NCI-H2029 (cell line): ENCODE data around the gene MRPS7.
"Not testable (repeated sequence)": the region's sequence is repeated elsewhere in the genome, so short reads cannot be mapped to it uniquely, and the experiment has no call there.

Experiments
- DNase-seq: peaks from one replicate; lab custom pipeline; 2025; lab: John Stamatoyannopoulos, UW

The MRPS7 gene

DNA sequence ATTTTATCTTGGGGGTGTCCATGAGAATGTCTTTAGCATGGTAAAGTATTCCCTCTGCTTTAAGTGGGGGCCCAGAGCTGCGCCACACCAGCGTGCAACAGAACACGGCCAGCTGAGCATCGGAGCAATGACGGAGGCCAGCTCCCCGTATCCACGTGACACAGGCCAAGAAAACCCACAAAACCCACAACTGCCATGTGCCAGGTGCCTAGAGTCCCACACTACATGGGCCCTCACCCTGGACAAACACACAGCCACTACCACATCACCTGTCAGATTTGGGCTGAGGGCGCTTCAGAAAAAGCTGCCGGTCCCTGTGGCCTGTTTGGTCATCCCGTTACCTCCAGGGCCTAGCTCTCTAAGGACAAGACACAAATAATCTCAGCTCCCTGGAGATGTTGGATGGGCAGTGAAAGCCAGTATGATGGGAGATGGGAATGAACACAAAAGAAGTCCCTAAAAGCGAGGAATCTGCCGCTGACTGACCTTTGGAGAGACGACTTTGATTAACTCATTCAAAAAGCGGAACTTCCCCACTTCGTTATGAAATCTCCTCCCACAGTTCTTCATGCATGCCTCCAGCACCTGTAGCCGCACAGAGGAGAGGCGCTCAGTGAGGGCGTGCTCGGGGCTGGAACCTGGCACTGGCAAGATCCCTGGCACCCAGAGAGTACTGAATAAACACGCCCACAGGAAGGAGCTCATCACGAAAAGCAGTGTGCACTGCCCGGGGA is 17.4 kb upstream of the MRPS7 start:
- no peak for DNase-seq

DNA sequence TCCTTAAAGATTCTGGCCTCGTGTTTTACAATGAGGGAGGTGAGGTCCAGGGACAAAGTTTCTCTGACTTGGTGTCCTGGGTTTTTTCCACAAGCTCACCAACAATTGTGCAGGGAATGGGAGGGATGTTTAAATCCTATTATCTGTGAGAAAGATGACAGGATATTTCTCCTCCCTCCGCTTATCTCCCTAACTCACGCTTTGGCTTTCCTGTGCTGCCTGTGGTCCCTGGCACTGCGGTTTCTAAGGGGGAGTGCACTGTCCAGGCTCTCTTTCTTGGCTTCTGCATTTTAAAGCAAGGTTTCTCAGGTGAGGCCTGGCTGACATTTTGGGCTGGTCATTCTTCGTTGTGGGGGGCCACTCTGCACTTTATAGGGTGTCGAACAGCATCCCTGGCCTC is 16.7 kb upstream of the MRPS7 start:
- DNase-seq = no peak

DNA sequence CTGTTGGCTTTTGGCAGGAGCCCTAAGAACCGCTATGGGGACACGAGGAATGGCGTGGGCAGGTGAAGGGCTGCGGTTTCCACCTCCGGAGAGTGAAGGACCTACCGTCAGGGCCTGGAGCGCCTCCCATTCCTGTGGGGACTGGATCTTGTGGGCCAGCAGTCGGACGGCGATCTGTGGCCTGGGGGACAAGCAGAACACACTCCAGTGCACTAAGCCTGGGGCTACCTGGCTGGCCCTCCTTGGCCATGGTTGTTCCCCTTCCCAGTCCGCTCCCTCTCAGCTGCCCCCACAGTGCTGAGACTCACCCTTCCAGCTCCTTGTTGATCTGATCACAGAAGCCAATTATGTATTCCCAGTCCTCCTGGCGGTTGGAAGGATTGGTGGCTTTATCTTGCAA is 15.3 kb upstream of the MRPS7 start:
- no peak for DNase-seq

DNA sequence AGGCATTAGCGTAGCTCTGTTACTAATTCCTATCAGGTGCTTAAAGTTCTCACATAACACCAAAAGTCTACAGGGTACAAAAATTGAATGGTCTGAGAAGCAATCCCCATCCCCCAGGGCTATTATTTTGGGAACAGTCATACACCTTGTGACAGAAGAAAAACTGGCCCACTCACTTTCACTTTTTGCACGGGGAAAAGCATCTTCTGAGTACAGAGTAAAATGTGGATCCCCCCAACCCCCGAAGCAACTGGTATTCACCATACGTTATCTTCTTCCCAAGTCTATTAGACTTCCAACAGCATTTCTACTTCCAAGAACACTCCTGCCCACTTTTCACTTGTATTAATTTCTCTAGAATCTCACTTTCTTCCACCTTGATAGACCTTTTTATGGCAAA is 12.1 kb upstream of the MRPS7 start:
- no peak for DNase-seq

DNA sequence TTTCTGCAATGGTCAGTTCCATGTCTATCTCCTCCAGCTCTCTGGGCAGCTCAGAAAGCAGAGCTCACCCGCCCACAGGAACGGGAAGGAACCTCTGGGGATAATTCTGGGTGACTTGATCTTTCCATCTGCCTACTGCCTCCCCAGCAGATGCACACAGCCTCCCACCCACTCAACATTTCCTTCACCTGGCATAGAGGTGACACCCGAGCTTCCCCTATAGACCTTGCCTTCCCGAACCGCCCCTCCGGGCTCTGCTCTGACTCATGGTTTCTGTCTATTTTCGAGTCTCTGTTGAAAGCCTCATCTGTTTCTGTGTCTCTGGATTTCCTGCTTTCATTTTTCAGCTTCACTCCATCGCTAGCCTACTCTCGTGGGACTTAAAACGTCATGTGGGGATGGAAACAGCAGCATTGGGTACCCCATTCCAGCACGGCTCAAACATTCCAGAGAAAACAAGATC is 11.6 kb upstream of the MRPS7 start:
- DNase-seq = no peak

DNA sequence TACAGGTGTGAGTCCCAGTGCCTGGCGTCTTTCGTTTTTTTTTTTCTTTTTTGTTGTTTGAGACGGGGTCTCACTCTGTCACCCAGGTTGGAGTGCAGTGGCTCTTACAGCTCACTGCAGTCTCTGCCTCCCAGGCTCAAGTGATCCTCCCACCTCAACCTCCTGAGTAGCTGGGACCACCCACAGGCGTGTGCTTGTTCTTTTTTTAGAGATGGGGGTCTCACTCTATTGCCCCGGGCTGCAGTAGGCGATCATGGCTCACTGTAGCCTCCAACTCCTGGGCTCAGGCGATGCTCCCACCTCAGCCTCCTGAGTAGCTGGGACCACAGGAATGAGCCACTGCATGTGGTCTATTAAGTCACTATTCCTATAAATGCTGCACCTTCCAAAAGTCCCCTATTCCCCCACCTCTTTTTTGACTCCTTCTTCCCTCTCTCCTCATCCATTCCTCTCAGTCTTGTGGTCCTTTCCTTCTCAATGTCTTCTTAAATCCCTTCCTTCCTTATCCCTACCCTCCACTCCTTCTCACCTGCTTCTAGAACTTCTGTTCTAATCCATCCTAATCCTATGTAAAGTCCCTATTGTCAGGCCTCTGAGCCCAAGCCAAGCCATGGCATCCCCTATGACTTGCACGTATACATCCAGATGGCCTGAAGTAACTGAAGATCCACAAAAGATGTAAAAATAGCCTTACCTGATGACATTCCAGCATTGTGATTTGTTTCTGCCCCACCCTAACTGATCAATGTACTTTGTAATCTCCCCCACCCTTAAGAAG is 9.5 kb upstream of the MRPS7 start:
- DNase-seq = no peak

DNA sequence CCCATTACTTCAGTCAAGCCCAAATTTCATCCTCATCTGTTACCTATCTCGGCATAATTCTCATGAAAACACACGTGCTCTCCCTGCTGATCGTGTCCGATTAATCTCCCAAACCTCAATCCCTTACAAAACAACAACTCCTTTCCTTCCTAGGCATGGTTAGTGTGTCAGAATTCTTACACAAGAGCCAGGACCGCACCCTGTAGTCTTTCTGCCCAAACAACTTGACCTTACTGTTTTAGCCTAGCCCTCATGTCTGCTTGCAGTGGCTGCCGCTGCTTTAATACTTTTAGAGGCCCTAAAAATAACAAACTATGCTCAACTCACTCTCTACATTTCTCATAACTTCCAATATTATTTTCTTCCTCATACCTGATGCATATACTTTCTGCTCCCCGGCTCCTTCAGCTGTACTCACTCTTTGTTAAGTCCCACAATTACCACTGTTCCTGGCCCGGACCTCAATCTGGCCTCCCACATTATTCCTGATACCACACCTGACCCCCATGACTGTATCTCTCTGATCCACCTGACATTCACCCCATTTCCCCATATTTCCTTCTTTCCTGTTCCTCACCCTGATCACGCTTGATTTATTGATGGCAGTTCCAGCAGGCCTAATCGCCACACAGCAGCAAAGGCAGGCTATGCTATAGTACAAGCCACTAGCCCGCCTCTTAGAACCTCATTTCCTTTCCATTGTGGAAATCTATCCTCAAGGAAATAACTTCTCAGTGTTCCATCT is 5.6 kb upstream of the MRPS7 start:
- DNase-seq = not testable (repeated sequence)

DNA sequence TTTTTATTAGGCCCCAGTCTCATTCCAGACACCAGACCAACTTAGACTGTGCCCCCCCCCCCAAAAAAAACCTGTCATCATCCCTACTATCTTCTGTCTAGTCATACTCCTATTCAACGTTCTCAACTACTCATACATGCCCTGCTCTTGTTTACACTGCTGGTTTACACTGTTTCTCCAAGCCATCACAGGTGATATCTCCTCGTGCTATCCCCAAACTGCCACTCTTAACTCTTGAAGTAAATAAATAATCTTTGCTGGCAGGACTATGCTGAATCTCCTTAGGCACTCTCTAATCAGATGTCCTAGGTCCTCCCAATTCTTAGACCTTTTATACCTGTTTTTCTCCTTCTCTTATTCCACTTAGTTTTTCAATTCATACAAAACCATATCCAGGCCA is 4.5 kb upstream of the MRPS7 start:
- DNase-seq = not testable (repeated sequence)

DNA sequence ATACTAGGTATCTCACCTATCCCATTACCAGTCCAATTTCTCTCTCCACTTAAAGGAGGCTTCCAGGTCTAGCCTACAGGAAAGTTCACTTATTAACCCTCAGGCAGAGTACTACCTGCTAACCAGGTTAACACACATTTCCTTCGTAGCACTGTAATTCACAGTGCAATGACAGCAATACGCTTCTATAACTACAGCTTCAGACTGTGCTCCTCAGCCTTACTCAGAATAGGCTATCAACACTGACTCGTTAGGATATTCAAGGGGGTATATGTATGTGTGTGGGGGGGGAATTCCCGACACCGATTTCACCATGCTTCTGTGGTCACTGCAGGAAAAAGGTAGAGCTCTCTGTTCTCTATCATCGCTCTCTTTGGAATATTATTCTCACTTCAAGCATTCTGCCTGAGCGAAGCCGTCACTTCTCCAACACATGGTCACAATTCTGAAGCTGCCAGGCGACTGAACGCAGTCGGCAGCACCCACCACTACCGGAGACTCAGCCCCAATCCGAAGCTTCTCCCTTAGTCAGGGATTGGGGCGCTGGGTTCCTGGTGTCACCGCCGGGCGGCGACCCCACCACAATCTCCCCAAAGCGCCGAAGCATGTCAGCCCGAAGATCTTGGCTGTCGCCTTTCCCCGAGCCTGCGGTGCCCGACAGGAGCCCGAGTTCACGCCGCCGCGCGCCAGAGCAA is 891 bp upstream of the MRPS7 start:
- no peak for DNase-seq

DNA sequence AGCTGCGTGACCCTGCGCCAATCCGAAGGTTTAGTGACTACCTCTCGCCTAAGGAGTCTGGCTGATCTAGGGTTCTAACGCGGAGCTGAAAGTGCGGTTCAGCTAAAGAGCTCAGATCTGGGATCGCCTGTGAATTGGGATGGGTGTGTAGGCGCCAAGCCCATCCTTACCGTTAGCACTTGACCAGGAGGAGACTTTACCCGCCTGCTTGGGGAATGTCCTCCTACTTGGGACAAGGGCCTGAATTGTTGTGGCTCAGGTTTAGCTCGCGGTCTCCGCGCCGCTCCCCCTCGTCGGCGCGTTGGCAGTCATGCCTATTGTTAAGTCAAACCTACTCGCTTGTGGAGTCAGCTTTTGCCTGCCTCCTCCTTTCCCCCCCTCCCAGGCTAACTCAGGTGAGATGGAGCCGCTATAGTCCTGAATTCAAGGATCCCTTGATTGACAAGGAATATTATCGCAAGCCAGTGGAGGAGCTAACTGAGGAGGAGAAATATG is 480 bp downstream of the MRPS7 start:
- DNase-seq = no peak

DNA sequence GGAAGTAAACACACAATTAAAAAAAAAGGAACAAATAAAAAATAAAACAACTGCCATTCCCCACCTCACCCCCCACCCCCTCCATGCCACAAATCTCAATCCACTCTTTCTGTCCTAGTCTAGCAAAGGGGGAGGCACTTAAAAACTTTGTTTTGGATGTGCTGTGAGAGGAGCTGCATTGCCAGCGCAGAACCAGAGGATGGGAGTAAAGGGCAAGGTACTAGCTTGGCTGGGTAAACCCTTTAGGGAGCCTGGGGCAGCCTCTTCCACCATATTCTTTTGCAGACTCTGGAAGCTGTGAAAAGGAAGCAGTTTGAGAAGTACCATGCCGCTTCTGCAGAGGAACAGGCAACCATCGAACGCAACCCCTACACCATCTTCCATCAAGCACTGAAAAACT is 1.4 kb downstream of the MRPS7 start:
- DNase-seq = no peak

DNA sequence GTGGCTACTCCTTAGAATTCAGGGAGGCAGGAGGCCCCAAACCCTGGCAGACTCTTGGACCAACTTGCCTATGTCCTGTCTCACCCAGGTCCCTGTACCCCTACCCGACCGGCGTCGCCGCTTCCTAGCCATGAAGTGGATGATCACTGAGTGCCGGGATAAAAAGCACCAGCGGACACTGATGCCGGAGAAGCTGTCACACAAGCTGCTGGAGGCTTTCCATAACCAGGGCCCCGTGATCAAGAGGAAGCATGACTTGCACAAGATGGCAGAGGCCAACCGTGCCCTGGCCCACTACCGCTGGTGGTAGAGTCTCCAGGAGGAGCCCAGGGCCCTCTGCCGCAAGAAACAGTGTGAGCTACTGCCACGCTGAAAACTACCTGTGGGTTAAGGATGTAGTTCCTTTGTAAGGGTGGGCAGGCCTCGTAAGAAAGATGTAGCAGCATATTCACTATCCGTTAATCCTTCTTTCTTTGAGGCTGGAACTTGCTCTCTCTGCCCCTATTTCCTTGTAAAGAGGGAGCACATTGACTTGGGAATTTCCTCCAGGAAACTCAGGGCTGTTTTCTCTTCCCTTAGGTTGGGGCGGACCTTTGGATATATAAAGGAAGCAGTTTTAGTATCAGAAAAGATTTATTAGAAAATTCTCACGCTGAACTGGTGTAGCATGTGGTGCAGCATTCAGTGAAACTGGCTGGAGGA is 4.1 kb downstream of the MRPS7 start:
- DNase-seq = no peak

DNA sequence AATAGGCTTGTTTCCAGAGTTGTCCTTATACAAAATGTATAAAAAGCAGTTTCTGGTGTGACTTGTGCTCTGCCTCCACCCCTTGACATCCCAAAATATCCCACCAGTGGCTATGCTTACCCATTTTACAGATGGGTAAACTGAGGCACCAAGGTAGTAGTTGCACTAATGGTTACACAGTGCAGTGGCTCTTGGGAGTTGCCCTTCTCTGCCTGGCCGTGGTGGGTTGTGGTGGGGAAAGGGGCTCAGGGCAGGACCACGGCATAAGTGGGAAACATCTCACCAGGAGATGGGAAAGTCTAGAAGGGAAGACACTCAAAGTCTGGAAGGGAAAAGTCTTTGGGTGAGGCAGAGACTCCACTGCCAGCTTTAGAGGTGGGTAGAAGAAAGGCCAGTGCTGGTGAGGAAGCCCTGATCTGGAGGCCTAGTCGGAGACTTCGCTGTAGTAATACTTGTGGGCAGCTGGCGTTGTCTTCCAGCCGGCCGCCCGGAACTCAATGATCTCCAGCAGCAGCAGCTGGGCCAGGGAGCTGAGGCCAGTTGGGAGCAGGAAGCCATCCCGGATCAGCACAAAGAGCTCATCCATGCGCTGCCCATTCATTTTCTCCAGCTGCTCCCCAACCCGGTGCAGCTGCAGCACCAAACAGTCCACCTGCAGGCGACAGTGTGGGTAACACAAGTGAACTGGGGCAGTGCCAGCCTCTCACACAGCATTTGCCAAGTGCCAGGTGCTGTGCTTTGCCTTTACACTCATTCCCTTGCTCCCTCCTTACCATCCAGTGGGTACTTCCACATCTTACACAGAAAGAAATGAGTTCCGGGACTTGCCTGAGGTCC is 4.9 kb downstream of the MRPS7 start:
- peak; percentile 35 for DNase-seq

DNA sequence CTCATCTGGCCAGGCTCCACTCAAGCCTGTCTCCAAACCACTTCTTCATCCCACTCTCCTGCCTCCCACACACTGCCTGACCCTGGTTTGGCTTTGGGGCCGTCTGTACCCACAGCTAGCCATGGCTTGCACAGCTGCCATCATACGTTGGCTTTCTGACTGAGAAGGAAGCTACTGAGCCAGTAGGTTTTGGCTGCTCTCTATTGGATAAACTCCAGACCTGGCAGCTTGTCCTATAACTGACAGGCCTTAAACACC is 5.4 kb downstream of the MRPS7 start:
- DNase-seq = peak; percentile 15

DNA sequence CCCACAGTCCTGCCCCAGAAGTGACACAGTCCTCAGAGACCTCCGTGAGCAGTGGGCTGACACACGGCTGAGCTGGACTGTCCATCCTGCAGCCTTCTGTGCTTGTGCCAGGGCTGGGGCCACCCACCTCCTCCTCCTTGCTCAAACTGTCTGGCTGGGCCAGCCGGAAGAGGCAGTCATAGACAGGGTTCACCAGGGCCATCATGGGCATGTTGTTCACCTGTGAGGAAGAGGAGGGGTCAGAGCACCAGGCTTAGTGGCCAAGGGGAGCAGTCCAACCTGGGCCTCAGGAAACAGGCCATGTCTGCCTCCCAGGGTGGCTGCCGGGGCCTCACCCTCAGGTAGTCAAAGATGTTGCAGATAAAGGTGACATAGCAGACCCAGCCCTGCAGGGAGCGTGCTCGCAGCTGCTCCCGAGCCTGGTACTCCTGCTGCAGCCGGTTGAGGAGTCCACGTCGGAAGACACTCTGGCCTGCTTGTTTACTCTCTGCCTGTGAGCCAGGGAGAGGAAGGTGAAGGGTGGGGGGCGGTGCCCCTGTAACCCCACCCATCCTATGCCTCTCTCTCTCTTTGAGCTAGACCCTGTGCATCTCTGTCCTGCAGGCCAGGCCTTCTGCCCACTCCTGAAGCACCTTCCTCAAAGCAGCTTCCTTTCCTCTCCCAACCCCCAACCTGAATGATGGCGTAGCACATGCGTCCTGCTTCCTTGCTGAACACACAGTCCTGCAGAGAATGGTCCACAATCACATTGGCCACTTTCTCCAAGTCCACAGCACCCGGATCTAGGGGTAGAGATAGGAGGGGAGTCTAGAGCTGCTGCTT is 5.9 kb downstream of the MRPS7 start:
- DNase-seq = peak; percentile 66

DNA sequence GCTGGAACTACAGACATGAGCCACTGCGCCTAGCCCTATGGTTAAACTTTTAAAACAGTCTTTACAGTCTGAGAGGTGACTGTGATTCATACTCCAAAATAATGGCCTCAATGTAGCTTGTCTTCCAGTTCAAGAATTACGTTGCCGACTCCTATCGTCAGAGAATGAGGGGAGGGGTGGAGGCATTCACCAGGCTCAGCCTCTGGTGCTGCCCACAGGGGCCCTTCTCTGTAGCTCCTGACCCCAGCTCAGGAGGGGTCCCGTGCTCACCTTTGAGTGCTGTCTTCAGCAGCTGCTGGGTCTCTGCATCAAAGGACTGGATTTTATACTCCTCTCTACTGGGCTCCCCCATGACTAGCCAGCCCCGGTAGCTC is 8.2 kb downstream of the MRPS7 start:
- no peak for DNase-seq

DNA sequence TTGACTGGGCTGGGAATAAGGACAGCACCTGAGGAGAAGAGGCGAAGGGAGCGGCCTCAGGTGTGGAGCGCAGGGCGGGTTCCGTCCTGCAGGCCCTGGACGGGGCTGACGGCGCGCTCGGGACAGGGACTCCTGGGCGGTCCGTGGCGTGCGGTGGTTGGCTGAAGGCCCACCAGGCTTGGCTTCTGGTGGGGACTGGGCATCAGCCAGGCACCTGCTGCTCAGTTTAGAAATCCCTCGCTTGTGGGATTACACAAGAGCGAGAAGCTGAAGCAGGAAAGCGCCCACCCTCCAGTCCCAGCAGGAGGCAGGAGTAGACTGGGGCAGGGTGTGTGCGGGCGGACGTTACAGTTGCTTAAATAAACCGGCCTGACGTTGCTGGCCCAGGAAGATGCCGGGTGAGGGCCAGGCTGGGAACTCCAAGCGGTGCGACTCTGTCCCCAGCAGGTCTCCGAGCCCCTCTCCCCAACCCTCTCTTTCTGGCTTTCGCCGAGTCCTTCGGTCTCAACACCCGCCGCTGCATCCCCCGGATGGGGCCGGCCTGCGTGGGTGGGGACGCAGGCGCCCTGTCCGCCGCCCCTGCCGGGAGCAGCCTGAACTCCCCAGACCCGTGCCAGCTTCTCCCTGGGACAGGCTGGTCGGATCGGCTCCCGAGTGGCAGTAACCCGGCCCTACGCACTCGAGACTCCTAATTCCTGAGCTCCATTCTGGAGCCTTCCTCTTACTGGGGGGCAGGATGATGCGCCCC is 8.7 kb downstream of the MRPS7 start:
- DNase-seq = peak; percentile 29

DNA sequence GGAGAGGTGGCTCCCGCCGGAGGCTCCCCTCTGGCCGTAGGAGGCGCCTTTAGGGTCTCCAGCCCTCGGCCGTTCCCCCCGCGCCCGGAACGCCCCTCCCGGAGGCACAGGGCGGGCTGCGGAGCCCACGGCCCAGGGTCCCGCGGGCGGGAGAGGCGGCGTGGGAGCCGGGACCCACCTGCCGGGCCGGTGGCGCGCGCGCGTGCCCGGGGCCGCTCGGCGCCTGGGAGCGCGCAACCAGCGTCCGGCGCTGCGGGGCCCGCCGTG is 9.2 kb downstream of the MRPS7 start, which contains the start of gene MIF4GD:
TSS of gene MIF4GD (minus strand) at position 266 of the 267 bp plus-strand sequence. CDS start 1,036 bp downstream, outside the sequence.
- peak; percentile 38 for DNase-seq

DNA sequence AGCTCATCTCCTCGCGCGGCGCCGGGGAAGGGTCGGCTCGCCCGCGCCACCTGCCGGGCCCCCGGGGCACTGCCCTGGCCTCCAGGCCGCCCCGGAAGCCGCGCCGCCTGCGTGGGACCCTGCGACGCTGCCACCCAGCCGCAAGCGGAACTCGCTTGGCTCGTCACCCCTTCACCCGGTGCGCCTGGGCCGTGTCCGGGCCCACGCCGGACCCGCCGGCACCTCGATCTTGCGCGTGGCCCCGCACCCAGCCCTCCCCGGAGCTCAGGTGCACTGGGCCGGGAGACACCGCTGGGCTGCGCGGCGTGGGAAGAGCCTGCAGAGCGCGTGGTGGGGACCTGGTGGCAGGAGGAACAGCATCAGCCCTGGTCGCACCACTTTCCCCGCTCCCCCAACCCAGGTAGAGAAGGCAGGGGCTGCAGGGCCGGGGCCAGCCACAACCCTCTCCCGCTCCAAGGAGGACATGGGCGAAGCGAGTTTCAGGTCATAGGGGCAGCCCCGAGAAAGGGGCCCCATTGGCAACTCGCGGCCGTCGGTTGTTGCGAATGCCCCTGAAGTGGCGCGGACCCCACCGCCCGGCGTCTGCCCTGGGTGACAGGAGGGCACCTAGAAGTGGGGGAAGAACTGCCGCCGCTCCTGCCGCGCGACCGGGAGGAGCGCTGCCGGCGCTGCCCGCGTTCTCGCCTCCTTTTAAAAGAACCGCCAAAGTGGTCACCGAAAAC is 9.7 kb downstream of the MRPS7 start:
- DNase-seq = peak; percentile 13
